Measurements from ENCODE around the gene GALNTL6.
A peak's percentile ranks its signal among the peaks of the same experiment; 100 is the strongest.

The GALNTL6 gene

DNA sequence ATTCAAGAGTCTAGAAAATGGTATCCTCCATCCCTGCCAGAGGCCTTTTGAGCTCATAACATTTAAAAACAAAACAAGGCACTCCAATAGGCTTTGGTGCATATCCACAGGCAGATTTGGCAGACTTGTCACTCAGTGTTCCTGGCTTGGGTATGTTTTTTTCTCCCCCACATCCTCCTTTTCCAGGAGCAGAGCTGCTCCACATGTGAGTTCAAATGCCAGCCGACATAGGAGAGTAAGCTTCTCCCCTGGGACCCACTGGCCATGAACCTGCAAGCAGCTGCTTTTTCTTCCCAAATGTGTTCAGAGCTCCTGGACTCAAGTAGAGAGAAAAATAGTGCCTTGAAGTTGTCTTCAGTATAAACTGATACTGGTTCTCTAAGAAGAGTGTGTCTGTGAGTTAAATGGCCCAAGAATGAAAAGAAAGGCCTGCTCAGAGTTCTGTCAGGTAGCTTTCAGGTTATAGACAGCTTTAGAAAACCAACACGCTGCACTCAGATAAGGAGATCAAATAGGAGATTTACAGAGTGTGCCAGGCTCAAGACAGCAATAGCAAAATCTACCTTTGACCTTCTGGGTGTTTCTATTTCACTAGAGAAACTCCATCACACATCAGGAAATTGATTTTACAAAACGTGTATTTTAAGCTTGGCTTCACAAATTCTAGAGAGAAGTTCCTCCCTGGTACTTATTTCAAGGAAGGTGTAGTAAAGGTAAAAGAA is 1192.9 kb downstream of the GALNTL6 start:
- H3K27ac ChIP-seq, result peak overlapping the region; percentile 34; the same call in 1 of the 2 replicates
- TF ChIP-seq, protein P1, sequence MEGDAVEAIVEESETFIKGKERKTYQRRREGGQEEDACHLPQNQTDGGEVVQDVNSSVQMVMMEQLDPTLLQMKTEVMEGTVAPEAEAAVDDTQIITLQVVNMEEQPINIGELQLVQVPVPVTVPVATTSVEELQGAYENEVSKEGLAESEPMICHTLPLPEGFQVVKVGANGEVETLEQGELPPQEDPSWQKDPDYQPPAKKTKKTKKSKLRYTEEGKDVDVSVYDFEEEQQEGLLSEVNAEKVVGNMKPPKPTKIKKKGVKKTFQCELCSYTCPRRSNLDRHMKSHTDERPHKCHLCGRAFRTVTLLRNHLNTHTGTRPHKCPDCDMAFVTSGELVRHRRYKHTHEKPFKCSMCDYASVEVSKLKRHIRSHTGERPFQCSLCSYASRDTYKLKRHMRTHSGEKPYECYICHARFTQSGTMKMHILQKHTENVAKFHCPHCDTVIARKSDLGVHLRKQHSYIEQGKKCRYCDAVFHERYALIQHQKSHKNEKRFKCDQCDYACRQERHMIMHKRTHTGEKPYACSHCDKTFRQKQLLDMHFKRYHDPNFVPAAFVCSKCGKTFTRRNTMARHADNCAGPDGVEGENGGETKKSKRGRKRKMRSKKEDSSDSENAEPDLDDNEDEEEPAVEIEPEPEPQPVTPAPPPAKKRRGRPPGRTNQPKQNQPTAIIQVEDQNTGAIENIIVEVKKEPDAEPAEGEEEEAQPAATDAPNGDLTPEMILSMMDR (conservative IDR thresholded peaks at IDR 0.05), result no peak

DNA sequence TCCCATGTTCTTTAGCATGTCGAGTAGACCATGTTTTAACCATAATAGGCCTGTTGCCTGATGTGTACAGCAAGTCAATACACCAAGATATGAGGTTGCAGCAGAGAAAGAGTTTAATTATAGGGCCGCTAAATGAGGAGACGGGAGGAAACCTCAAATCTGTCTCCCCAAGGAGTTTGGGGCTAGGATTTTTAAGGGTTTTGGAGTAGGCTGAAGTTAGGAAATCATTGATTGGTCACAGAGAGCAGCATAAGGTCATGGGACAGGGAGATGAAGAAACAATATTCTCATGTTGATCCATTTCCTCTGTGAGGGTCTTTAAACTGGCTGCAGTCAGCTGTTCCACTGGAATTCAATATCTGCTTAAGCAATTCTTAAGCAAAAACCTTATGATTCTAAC is 1195.2 kb downstream of the GALNTL6 start:
- TF ChIP-seq, protein P1 (conservative IDR thresholded peaks at IDR 0.05), result no peak
- no peak overlapping the region for H3K27ac ChIP-seq

DNA sequence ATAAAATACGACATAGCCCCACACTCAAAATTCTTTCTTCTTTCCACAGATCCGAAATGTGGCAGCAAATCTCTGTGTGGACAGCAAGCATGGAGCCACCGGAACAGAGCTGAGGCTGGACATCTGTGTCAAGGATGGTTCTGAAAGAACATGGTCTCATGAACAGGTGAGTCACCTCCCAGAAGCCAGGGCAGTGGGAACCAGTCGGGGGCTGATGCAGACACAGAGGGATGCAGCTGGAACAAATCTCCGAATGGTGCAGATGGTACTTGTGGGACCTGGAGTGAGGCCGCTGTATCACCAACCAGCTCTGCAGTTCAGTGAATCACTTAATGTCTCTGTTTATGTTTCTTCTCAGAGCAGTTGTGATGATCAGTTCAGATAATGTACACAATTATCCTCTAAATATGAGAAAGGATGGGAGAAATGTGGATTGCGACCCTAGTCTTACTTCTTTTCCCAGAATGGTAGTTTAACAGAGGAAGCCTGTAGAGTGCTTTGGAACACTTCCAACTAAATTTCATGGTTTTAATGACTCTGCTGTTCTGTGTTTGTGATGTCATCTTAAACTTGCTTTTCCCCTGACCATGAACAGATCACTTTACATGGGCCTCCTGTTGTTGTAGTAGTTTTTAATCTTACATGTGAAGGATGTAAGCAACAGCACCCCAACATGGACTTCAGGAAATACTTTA is 1196.1 kb downstream of the GALNTL6 start:
- TF ChIP-seq, protein P1 (conservative IDR thresholded peaks at IDR 0.05), result no peak
- H3K27ac ChIP-seq, result no peak overlapping the region

DNA sequence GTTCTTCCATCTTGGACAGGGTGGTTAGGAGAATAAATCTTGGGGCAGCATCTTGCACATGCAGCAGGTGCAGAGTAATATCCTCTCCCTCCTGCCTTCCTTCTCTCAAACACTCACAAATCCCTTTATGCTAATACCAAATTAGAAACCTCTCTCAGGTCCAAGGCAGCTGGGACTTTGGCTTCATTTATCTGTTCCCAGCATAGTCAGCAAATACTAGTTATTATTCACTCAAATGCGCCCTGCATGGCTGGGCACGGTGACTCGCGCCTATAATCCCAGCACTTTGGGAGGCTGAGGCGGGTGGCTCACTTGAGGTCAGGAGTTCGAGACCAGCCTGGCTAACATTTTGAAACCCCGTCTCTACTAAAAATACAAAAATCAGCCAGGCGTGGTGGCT is 1199.4 kb downstream of the GALNTL6 start:
- no peak overlapping the region for H3K27ac ChIP-seq
- TF ChIP-seq, protein P1 (conservative IDR thresholded peaks at IDR 0.05), result no peak

DNA sequence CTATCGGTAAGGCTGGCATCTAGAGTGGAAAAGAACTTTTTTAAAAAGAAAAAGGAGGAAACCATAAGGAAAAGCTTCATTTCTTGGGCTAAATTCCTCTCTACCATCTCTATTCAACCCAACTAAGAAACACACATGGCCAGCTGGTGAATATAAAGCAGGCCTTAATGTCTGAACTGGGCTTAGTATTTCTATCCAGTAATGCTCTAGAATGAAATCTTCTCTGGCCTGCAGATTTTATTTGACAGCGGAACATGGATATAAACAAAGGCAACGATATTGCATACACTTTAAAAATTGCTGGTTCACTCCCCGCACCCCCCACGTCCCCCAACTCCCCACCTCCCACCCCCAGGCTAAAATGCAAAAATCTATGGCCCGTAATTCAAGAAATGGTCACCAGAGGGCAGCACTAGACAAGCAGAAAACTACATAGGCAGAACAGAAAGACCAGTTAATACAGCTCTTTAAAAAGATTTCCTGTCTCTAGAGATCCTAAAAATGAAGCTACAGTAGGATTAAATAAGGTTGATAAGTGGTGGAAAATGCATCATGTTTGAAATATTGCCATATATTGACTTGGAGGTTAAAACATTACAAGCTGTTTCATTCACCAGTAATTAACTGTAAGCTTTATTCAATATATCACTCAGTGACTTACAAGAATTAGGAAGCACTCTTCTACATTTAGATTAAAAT is 1200.2 kb downstream of the GALNTL6 start:
- H3K27ac ChIP-seq, result no peak overlapping the region
- TF ChIP-seq, protein P1 (conservative IDR thresholded peaks at IDR 0.05), result peak; percentile 89

DNA sequence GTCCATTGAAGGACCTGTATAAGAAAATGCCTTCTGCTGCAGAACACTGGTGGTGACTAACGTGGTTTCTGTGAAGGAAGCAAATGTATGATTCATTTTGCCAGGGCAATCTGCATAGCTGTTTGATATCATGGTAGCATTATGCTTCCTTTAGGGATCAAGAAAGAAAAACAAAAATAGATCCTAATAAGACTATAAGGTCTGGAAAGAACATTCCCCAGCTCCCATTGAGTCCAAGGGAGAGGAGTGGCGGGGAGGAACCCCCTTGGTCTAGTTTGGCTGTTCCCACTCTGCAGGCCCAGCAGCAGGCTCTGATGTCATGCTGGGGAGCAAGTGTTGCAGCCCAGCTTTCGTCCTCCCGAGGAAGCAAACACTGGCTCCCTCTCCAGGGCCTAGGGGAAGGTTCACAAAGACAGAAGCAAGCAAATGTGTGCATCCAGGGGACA is 1200.9 kb downstream of the GALNTL6 start:
- no peak overlapping the region for H3K27ac ChIP-seq
- TF ChIP-seq, protein P1 (conservative IDR thresholded peaks at IDR 0.05), result no peak

DNA sequence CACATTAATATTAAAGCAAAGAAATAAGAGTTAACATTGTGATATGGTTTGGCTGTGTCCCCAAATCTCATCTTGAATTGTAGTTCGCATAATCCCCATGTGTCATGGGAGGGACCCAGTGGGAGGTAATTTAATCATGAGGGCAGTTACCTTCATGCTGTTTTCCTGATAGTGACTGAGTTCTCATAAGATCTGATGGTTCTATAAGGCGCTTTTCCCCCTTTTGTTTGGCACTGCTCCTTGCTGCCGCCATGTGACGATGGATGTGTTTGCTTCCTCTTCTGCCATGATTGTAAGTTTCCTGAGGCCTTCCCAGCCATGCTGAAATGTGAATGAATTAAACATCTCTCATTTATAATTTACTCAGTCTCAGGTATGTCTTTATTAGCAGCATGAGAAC is 1201.6 kb downstream of the GALNTL6 start:
- no peak overlapping the region for H3K27ac ChIP-seq
- TF ChIP-seq, protein P1 (conservative IDR thresholded peaks at IDR 0.05), result no peak

Measured in VCaP (cell line).